Coronary artery (tissue), 2 donors: ENCODE results near the gene ZNF280B.
"Not testable (repeated sequence)": the region's sequence is repeated elsewhere in the genome, so short reads cannot be mapped to it uniquely, and the experiment has no call there.

Experiments
- DNase-seq: peaks from one replicate; pipeline ENCODE4 v3.0.0-alpha.2; 2017; ENCODE audit warnings: low spot score
- H3K27ac ChIP-seq, 2 donors: fragments of 200-600 bp; sonication (generic); one replicate each; pipeline ENCODE4 v1.5.1; 2016 to 2019
- H3K4me3 ChIP-seq: fragments of 200-600 bp; sonication (generic); 2 replicates; pipeline ENCODE4 v1.5.1; 2016; ENCODE audit warnings: mild to moderate bottlenecking, moderate library complexity
- TF ChIP-seq, protein P1 (sequence below): fragments of 200-600 bp; sonication (generic); IDR thresholded peaks from one replicate; pipeline ENCODE4 v1.5.1; 2019; ENCODE audit warnings: antibody characterized with exemption

ZNF280B gene

GRCh38 chr22:22469527-22469926 lies 39.0 kb downstream of the ZNF280B start:
- no peak overlapping the region for H3K4me3 ChIP-seq
- TF ChIP-seq, protein P1, sequence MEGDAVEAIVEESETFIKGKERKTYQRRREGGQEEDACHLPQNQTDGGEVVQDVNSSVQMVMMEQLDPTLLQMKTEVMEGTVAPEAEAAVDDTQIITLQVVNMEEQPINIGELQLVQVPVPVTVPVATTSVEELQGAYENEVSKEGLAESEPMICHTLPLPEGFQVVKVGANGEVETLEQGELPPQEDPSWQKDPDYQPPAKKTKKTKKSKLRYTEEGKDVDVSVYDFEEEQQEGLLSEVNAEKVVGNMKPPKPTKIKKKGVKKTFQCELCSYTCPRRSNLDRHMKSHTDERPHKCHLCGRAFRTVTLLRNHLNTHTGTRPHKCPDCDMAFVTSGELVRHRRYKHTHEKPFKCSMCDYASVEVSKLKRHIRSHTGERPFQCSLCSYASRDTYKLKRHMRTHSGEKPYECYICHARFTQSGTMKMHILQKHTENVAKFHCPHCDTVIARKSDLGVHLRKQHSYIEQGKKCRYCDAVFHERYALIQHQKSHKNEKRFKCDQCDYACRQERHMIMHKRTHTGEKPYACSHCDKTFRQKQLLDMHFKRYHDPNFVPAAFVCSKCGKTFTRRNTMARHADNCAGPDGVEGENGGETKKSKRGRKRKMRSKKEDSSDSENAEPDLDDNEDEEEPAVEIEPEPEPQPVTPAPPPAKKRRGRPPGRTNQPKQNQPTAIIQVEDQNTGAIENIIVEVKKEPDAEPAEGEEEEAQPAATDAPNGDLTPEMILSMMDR = no peak
- no peak overlapping the region for H3K27ac ChIP-seq
- no peak for DNase-seq

- H3K27ac ChIP-seq, H3K4me3 ChIP-seq, DNase-seq: not testable (repeated sequence)
These were observed 39.6 kb downstream of the ZNF280B start for GRCh38 chr22:22468794-22469469.

DNA sequence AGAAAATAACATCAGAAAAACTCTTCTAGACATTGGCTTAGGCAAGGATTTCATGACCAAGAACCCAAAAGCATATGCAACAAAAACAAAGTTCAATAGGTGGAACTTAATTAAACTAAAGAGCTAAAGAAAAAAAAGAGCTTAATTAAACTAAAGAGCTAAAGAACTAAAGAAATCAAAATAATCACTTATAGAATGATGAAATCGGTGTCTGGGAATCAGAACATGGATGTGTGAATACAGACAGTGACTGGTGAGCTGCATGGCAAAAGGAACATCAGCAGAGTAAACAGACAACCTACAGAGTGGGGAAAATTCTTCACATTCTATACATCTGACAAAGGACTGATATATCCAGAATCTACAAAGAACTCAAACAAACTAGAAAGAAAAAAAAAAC lies 41.4 kb downstream of the ZNF280B start:
- TF ChIP-seq, protein P1 = no peak
- Histone ChIP-seq H3K27ac (no peak overlapping the region), H3K4me3 (no peak overlapping the region)
- no peak for DNase-seq

- no peak overlapping the region for H3K27ac ChIP-seq
- DNase-seq = no peak
- H3K4me3 ChIP-seq = no peak overlapping the region
- TF ChIP-seq, protein P1 = no peak
These were observed 42.8 kb downstream of the ZNF280B start for GRCh38 chr22:22465782-22466181.

DNA sequence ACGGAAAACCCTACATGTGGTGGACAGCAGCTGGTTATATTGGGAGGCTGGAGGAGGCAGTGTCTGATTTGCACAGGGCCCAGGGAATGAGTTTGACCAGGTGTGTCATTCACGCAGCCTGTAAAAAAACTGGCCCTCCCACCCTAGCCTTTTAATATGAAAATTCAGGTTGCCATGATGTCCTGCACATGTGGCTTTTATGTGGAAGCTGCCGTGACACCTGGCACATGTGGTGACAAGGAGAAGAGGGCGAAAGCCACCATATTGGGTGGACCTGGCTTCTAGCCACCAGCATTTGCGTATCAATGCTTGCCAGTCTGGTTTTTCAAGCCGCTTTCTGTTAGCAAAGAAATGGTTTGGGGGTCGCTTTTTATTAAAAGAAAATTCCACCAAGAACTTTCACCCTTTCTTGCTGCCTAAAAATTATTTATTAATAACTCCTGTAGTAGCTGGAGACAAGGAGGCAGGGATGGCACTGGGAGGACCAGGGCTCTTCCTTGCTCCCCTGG lies 43.4 kb downstream of the ZNF280B start:
- DNase-seq = no peak
- TF ChIP-seq, protein P1 = no peak
- Histone ChIP-seq H3K4me3 (no peak overlapping the region), H3K27ac (no peak overlapping the region)

DNA sequence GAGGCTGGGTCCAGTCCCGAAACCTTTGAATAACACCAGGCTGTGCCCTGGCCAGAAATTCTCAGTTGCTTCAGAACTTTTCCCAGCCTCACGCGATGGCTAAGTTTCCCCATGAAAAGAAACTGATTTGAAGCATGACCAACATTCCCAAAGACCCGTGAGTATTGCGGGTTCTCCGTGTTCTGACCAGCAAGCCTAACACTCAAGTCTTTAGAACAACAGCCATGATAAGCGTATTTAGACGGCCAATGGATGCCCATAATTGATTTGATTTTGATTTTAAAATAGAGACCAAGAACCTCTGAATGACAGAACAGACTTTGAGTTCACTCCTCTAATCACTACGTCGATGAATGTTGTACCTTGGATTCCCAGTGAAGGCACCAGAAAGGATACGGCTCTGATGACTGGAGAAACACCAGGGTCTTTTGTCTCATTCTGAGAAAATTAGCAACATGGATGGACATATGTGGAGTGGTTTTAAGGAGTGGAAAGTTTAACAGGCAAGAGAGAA lies 43.9 kb downstream of the ZNF280B start:
- TF ChIP-seq, protein P1 = no peak
- no peak overlapping the region for H3K27ac ChIP-seq
- no peak overlapping the region for H3K4me3 ChIP-seq
- DNase-seq = no peak

DNA sequence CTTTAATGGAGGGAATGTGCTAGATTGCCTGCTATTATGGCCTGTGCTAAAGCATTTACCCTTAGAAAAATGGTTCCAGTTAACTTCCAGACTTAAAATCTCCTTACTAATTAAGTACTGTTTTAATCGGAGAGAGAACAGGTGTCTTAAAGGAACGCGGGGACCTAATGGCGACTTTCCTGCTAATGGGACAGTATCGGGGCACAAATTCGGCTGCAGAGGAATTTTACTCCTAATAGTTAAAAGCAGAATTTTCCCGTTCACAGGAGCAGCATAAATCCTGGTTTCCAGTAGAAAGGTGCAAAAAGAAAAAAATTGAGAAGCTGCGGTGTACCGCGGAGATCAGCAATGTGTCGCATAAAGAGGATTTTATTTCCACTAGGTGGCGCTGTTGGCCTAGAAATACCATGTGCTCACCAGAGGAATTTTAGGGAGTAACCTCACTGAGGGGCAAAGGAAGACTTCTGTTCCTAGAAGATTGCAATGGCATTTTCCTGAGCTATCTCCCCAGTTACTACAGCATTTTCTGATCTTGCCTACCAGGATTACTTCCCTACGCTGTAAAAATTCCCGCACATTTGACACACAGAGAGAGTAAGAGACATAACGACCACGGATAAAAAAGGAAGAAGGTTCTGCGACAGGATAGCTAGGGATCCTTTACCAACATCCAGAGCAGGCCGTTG lies 44.5 kb downstream of the ZNF280B start:
- DNase-seq = no peak
- Histone ChIP-seq H3K4me3 (no peak overlapping the region), H3K27ac (no peak overlapping the region)
- TF ChIP-seq, protein P1 = peak; percentile 20
